ENCODE data around the gene CREG2.

The CREG2 gene

GRCh38 chr2:101387151-101387834 lies at the start of gene CREG2:
Gene CREG2 (minus strand): TSS chr2:101387503. CDS start chr2:101387457, 46 bp downstream.
- DNase-seq = peak; percentile 73

GRCh38 chr2:101435001-101435862 lies 47.9 kb upstream of the CREG2 start:
- no peak for DNase-seq

GRCh38 chr2:101433465-101433864 lies 46.2 kb upstream of the CREG2 start:
- DNase-seq = no peak

GRCh38 chr2:101432411-101433181 lies 45.3 kb upstream of the CREG2 start:
- DNase-seq = no peak

- no peak for DNase-seq
Observed at GRCh38 chr2:101431486-101431885, 44.2 kb upstream of the CREG2 start.

- no peak for DNase-seq
Observed at GRCh38 chr2:101430156-101430555, 42.9 kb upstream of the CREG2 start.

- no peak for DNase-seq
Observed at GRCh38 chr2:101429453-101429852, 42.1 kb upstream of the CREG2 start.

- DNase-seq = no peak
Observed at GRCh38 chr2:101428422-101429176, 41.3 kb upstream of the CREG2 start.

GRCh38 chr2:101427743-101428142 lies 40.4 kb upstream of the CREG2 start:
- DNase-seq = no peak

GRCh38 chr2:101427240-101427639 lies 39.9 kb upstream of the CREG2 start:
- no peak for DNase-seq

GRCh38 chr2:101426822-101427221 lies 39.5 kb upstream of the CREG2 start:
- DNase-seq = no peak

GRCh38 chr2:101420623-101421022 lies 33.3 kb upstream of the CREG2 start:
- DNase-seq = no peak

GRCh38 chr2:101419096-101419663 lies 31.9 kb upstream of the CREG2 start:
- DNase-seq = peak; percentile 71

- no peak for DNase-seq
Observed at GRCh38 chr2:101418460-101419095, 31.3 kb upstream of the CREG2 start.

GRCh38 chr2:101416609-101417008 lies 29.3 kb upstream of the CREG2 start:
- no peak for DNase-seq

GRCh38 chr2:101415884-101416283 lies 28.6 kb upstream of the CREG2 start:
- no peak for DNase-seq

- no peak for DNase-seq
Observed at GRCh38 chr2:101415220-101415619, 27.9 kb upstream of the CREG2 start.

- no peak for DNase-seq
Observed at GRCh38 chr2:101412092-101412694, 24.9 kb upstream of the CREG2 start.

- DNase-seq = no peak
Observed at GRCh38 chr2:101410746-101411145, 23.4 kb upstream of the CREG2 start.

- no peak for DNase-seq
Observed at GRCh38 chr2:101410114-101410513, 22.8 kb upstream of the CREG2 start.

- no peak for DNase-seq
Observed at GRCh38 chr2:101409699-101410098, 22.4 kb upstream of the CREG2 start.
